Bronchial epithelial cell (primary cell): ENCODE results near the gene DENND2C. TPM values are rescaled to one million over a fixed set of nuclear protein-coding genes. Genes with fewer than 3 reads are reported as not detected.

Experiments used
- DNase-seq: peaks from one replicate; pipeline ENCODE4 v3.0.0-alpha.2; 2010; ENCODE audit warnings: low read depth
- FAIRE-seq: peaks from 2 replicates; lab custom pipeline; 2011; peaks lifted over from hg19 to GRCh38; lab: Jason Lieb, UNC
- H3K27me3 ChIP-seq: 2 replicates; pipeline ENCODE4 v1.5.1; 2011; ENCODE audit warnings: low read length; ENCODE audit not compliant: control insufficient read depth, insufficient read depth
- H3K36me3 ChIP-seq: 2 replicates; pipeline ENCODE4 v1.5.1; 2011; ENCODE audit warnings: low read length; ENCODE audit not compliant: control insufficient read depth, insufficient read depth
- H3K4me3 ChIP-seq: 2 replicates; pipeline ENCODE4 v1.5.1; 2011; ENCODE audit warnings: mild to moderate bottlenecking, low read depth, low read length, control low read depth
- total RNA-seq: library from RNA; depleted of rRNA; stranded (reverse); fragments of >200 nt; gene quantifications from 2 replicates; pipeline ENCODE4 v1.2.1, GENCODE V29; 2014
- TF ChIP-seq, protein P1 (sequence below): IDR thresholded peaks from 2 replicates; pipeline ENCODE4 v1.5.1; 2011; ENCODE audit warnings: mild to moderate bottlenecking, moderate library complexity, low read length, control low read depth, inconsistent platforms; ENCODE audit not compliant: insufficient read depth, severe bottlenecking

The DENND2C gene
- total RNA-seq, 1 donor from 2014 or later = 18.2 TPM

DNA sequence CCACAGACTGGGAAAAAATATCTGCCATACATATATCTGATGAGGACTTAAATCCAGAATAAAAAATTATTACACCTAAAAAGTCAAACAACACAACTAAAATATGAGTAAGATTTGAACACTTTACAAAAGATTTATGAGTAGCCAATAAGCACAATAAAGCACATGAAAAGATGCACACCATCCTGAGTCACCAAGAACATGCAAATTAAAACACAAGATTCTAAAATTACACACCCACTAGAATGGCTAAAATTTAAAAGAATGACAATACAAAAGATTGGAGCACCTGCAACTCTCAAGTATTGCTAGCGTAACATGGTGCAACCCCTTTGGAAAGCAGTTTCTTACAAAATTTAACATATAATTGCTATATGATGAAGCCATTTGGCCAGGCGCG lies 30.9 kb downstream of the DENND2C start:
- Histone ChIP-seq H3K4me3 (no peak overlapping the region), H3K36me3 (no peaks in the 10 kb centered on the region), H3K27me3 (no peaks in the 10 kb centered on the region)
- TF ChIP-seq, protein P1, sequence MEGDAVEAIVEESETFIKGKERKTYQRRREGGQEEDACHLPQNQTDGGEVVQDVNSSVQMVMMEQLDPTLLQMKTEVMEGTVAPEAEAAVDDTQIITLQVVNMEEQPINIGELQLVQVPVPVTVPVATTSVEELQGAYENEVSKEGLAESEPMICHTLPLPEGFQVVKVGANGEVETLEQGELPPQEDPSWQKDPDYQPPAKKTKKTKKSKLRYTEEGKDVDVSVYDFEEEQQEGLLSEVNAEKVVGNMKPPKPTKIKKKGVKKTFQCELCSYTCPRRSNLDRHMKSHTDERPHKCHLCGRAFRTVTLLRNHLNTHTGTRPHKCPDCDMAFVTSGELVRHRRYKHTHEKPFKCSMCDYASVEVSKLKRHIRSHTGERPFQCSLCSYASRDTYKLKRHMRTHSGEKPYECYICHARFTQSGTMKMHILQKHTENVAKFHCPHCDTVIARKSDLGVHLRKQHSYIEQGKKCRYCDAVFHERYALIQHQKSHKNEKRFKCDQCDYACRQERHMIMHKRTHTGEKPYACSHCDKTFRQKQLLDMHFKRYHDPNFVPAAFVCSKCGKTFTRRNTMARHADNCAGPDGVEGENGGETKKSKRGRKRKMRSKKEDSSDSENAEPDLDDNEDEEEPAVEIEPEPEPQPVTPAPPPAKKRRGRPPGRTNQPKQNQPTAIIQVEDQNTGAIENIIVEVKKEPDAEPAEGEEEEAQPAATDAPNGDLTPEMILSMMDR = no peak
- FAIRE-seq (no peak), DNase-seq (no peak)

DNA sequence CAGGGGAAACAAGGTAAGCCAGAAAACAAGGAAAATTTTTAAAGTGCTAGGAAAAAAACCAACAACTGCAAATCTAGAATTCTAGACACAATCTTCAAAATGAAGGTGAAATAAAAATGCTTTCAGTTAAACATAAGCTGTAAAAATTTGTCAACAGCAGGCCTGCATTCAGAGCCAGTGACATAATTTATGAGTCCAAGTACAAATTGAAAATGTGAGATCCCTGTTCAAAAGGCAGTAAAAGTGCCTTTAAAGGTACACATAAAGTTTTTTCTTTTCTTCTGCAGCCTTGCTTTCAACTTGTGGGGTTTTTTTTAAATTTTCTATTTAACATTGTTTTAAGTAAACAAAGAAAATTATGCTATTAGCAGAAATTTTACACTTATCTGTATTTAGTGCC lies 37.4 kb downstream of the DENND2C start:
- Histone ChIP-seq H3K4me3 (no peak overlapping the region), H3K27me3 (no peaks in the 10 kb centered on the region), H3K36me3 (no peaks in the 10 kb centered on the region)
- FAIRE-seq (no peak), DNase-seq (no peak)
- TF ChIP-seq, protein P1 = no peak

DNA sequence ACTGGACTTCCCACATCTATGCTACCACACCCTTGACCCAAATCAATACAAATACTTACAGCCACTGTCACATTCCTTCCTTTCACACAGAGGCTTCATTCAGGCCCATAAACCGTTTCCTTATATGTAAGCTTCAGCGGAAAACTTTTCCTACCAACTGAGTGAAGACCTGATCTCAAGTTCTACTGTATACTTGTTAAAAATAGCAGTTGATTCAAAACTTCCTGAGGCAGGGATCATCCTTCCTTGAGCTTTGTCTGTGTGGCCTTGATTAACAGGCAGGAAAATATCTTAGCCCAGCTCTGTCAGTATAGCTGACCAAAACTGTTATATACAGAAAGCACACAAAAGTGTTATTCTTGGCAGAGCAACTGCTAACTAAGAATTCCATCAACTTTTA lies 42.7 kb downstream of the DENND2C start:
- Histone ChIP-seq H3K4me3 (no peak overlapping the region), H3K36me3 (no peaks in the 10 kb centered on the region), H3K27me3 (no peaks in the 10 kb centered on the region)
- FAIRE-seq = no peak
- no peak for DNase-seq
- TF ChIP-seq, protein P1 = no peak

DNA sequence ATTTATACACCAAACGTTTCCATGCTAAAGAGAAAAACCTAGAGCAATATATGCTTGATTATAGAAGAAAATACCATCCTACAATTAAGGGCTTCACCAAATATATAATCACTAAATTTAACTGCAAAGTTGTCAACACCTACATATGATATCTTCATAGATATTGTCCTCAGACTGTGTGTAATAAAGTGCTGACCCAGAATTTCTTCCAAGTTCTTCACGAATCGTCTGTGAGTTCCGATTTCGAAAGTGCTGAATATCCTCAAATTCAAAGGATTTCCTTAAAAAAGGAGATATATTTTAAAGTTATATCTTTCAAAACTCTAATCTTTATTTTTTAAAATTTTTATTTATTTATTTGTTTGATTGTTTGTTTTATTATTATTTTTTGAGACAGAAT lies 46.5 kb downstream of the DENND2C start:
- DNase-seq (no peak), FAIRE-seq (no peak)
- Histone ChIP-seq H3K36me3 (peaks cover 5% of the 10 kb centered on the region), H3K27me3 (no peaks in the 10 kb centered on the region), H3K4me3 (no peak overlapping the region)
- TF ChIP-seq, protein P1 = no peak

DNA sequence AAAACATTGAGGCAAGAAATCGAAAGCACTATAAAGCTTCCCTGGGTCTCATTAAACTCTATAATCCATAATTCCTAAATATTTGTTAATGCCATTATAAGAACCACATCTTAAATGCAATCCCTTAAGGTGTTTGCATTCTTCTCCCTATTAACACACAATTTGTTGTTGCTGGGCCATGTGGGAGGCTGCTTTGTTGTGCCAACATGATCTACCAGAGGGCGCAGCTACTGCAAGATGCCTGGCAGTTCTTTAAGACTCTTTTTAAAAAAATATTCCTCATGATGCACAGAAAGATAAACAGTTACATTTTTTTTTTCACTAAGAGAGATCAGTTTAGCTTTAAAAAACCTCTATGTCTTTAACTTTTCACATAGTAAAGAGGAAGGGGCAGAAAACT lies 49.4 kb downstream of the DENND2C start:
- Histone ChIP-seq H3K36me3 (peaks cover 8% of the 10 kb centered on the region), H3K4me3 (no peak overlapping the region), H3K27me3 (no peaks in the 10 kb centered on the region)
- TF ChIP-seq, protein P1 = peak; percentile 6
- FAIRE-seq (no peak), DNase-seq (peak; percentile 42)

DNA sequence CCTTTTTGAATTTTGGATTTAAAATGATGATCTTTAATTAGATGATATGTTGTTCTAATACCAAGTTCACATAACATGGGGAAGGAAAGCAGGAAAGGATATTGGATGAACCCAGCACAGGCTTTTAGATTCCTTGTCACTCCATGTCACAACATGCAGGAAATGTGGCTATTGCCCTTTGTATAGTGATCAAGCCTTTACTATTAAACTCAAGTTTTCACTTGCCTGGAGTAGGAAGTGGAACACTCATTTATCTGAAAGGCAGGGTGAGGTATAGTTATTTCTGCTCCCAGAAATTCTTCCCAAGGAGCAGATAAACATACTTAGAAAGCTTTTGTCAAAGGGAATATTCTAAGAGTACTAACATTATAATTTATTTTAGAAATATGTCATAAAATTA lies 51.2 kb downstream of the DENND2C start:
- Histone ChIP-seq H3K4me3 (no peak overlapping the region), H3K27me3 (no peaks in the 10 kb centered on the region), H3K36me3 (peaks cover 8% of the 10 kb centered on the region)
- TF ChIP-seq, protein P1 = no peak
- FAIRE-seq = no peak
- peak; percentile 94 for DNase-seq
